CD14-positive monocyte (primary cell): ENCODE measurements around the gene KCNG2. TPM values are rescaled to one million over a fixed set of nuclear protein-coding genes. Genes with fewer than 3 reads are reported as not detected.

ENCODE experiments used
- DNase-seq, 3 donors: peaks; one replicate each; pipeline ENCODE4 v3.0.0-alpha.2; 2011 to 2022
- H2AFZ ChIP-seq: 2 replicates; pipeline ENCODE4 v1.6.0; 2012; ENCODE audit warnings: mild to moderate bottlenecking, low read depth, low read length, inconsistent platforms; ENCODE audit not compliant: insufficient read depth, poor library complexity, severe bottlenecking
- H3K27ac ChIP-seq, 2 donors: 1 replicate in 1 of 2; 2 replicates in 1 of 2; pipeline ENCODE4 v1.5.1; 2012 to 2013; ENCODE audit warnings: low read length in 2 of 2, control low read depth in 1 of 2, inconsistent platforms in 1 of 2, low read depth in 1 of 2, mild to moderate bottlenecking in 1 of 2
- H3K27me3 ChIP-seq, 2 donors: one replicate each; pipeline versions ENCODE4 v1.6.0 to v1.6.1; 2011 to 2013; ENCODE audit warnings: low read length in 2 of 2; ENCODE audit not compliant: control insufficient read depth in 2 of 2, insufficient read depth in 2 of 2
- H3K36me3 ChIP-seq, 2 donors: replicated peaks in 1 of 2; 1 replicate in 1 of 2; 2 replicates in 1 of 2; pipeline versions ENCODE4 v1.5.1 to v1.6.1; 2012 to 2013; ENCODE audit warnings: low read length in 2 of 2, control low read depth in 1 of 2, inconsistent platforms in 1 of 2, mild to moderate bottlenecking in 1 of 2; ENCODE audit not compliant: insufficient read depth in 2 of 2, control insufficient read depth in 1 of 2
- H3K4me1 ChIP-seq, 2 donors: 1 replicate in 1 of 2; 2 replicates in 1 of 2; pipeline versions ENCODE4 v1.5.1 to v1.6.1; 2012 to 2013; ENCODE audit warnings: low read length in 2 of 2, control low read depth in 1 of 2, inconsistent platforms in 1 of 2, mild to moderate bottlenecking in 1 of 2, moderate library complexity in 1 of 2; ENCODE audit not compliant: insufficient read depth in 2 of 2, control insufficient read depth in 1 of 2
- H3K4me2 ChIP-seq: replicated peaks from 2 replicates; pipeline ENCODE3; 2012; ENCODE audit warnings: low read length, moderate library complexity, mild to moderate bottlenecking; ENCODE audit not compliant: poor library complexity, severe bottlenecking; ENCODE audit errors: extremely low read depth
- H3K4me3 ChIP-seq, 3 experiments: fragments of 200-600 bp in 1 of 3; sonication (generic) in 1 of 3; replicated peaks in 1 of 3; 1 replicate in 2 of 3; 2 replicates in 1 of 3; pipeline ENCODE4 v1.5.1; 2011 to 2013; ENCODE audit warnings: low read length in 3 of 3, mild to moderate bottlenecking in 3 of 3, control low read depth in 2 of 3, low read depth in 2 of 3, inconsistent platforms in 1 of 3, moderate library complexity in 1 of 3
- H3K79me2 ChIP-seq: 2 replicates; pipeline ENCODE4 v1.6.0; 2012; ENCODE audit warnings: mild to moderate bottlenecking, control low read depth, inconsistent platforms, low read length, moderate library complexity; ENCODE audit not compliant: insufficient read depth
- H3K9ac ChIP-seq: 2 replicates; pipeline ENCODE4 v1.6.0; 2017; ENCODE audit warnings: low read length, mild to moderate bottlenecking; ENCODE audit not compliant: insufficient read depth, poor library complexity, severe bottlenecking
- H3K9me3 ChIP-seq, 2 donors: replicated peaks in 1 of 2; 1 replicate in 1 of 2; 2 replicates in 1 of 2; pipeline versions ENCODE4 v1.5.1 to v1.6.1; 2012 to 2013; ENCODE audit warnings: low read length in 2 of 2, control low read depth in 1 of 2; ENCODE audit not compliant: control insufficient read depth in 1 of 2, insufficient read depth in 1 of 2
- H4K20me1 ChIP-seq: 2 replicates; pipeline ENCODE4 v1.6.0; 2012; ENCODE audit warnings: mild to moderate bottlenecking, low read length, control low read depth, moderate library complexity; ENCODE audit not compliant: insufficient read depth
- H3K27ac Mint-ChIP-seq, 7 donors: one replicate each; pipeline ENCODE4 v1.8.0; 2020; ENCODE audit warnings: mild to moderate bottlenecking in 7 of 7, mixed read lengths in 7 of 7, moderate library complexity in 6 of 7, inconsistent platforms in 2 of 7
- H3K27me3 Mint-ChIP-seq, 3 donors: one replicate each; pipeline ENCODE4 v1.8.0; 2021 to 2022; ENCODE audit warnings: low read depth in 3 of 3, mild to moderate bottlenecking in 3 of 3, mixed read lengths in 3 of 3, moderate library complexity in 3 of 3, inconsistent platforms in 1 of 3
- H3K36me3 Mint-ChIP-seq, 2 donors: one replicate each; pipeline ENCODE4 v1.8.0; 2020; ENCODE audit warnings: mixed read lengths in 2 of 2, inconsistent platforms in 1 of 2, mild to moderate bottlenecking in 1 of 2
- H3K4me1 Mint-ChIP-seq: one replicate; pipeline ENCODE4 v1.8.0; 2020; ENCODE audit warnings: mild to moderate bottlenecking, mixed read lengths
- H3K4me3 Mint-ChIP-seq, 2 donors: one replicate each; pipeline ENCODE4 v1.8.0; 2020; ENCODE audit warnings: mild to moderate bottlenecking in 2 of 2, mixed read lengths in 2 of 2, moderate library complexity in 1 of 2
- H3K9me3 Mint-ChIP-seq, 7 donors: one replicate each; pipeline ENCODE4 v1.8.0; 2020 to 2022; ENCODE audit warnings: mixed read lengths in 7 of 7, mild to moderate bottlenecking in 6 of 7, moderate library complexity in 6 of 7, inconsistent platforms in 2 of 7
- CTCF ChIP-seq: fragments of 200-600 bp; IDR thresholded peaks from one replicate; pipeline ENCODE4 v1.8.0; 2022; ENCODE audit warnings: antibody characterized with exemption, mild to moderate bottlenecking
- WGBS: methylation state at CpG from one replicate; pipeline ENCODE4 v1.1.5; 2013; ENCODE audit warnings: missing lambda C conversion rate; ENCODE audit not compliant: insufficient coverage; 5-methylcytosine and 5-hydroxymethylcytosine counted together
- intact Hi-C, 2 donors: fragments of 100-400 bp; cut with micrococcal nuclease; formaldehyde crosslinking; loops; one replicate each; pipeline versions ENCODE4 v1.15.0 to v1.15.1; 2023
- polyA plus RNA-seq, 3 donors: library from polyadenylated mRNA; depleted of rRNA in 1 of 3; unstranded in 2 of 3; stranded (reverse) in 1 of 3; fragments of 300-500 nt in 2 of 3; fragments of >200 nt in 1 of 3; fragmentation: Illumina TruSeq in 2 of 3; gene quantifications; 1 replicate in 2 of 3; 2 replicates in 1 of 3; pipeline ENCODE4 v1.2.3, GENCODE V29; 2012 to 2021

KCNG2 gene
- polyA plus RNA-seq, 3 donors: 0.04 TPM; not detected in 2

GRCh38 chr18:79766308-79766707, 31.4 kb upstream of the KCNG2 start:
- peaks cover 5 to 21% of the 10 kb centered on the region in 2 donors for H3K9me3 ChIP-seq
- Mint-ChIP-seq H3K36me3 (no peaks in the 10 kb centered on the region), H3K27ac (no peak overlapping the region), H3K9me3 (peaks cover 4 to 30% (median 20%) of the 10 kb centered on the region in 7 donors), H3K4me3 (no peak overlapping the region), H3K4me1 (no peaks in the 10 kb centered on the region), H3K27me3 (peaks cover 4 to 8% (median 6%) of the 10 kb centered on the region in 3 donors)
- no peaks in the 10 kb centered on the region for H3K27me3 ChIP-seq
- no peak overlapping the region for H2AFZ ChIP-seq
- no peak overlapping the region for H3K4me3 ChIP-seq
- intact Hi-C loops: no loop called here
- H4K20me1 ChIP-seq: no peaks in the 10 kb centered on the region
- no peak overlapping the region for H3K9ac ChIP-seq
- H3K27ac ChIP-seq: no peak overlapping the region
- no peaks in the 10 kb centered on the region for H3K79me2 ChIP-seq
- no peaks in the 10 kb centered on the region for H3K4me1 ChIP-seq
- 81% methylated on average over 16 of the region's 16 CpGs for WGBS
- no peaks in the 10 kb centered on the region for H3K36me3 ChIP-seq
- no peak for DNase-seq
- TF ChIP-seq CTCF: no peak
- no peak overlapping the region for H3K4me2 ChIP-seq

GRCh38 chr18:79768745-79769144, 29.0 kb upstream of the KCNG2 start:
- no peak for TF ChIP-seq CTCF
- intact Hi-C loops: no loop called here

More at GRCh38 chr18:79768745-79769144, 29.0 kb upstream of the KCNG2 start:
- Histone ChIP-seq H3K27me3 (no peaks in the 10 kb centered on the region), H3K27ac (no peak overlapping the region), H3K79me2 (no peaks in the 10 kb centered on the region), H3K9me3 (peaks cover 5 to 21% of the 10 kb centered on the region in 2 donors), H3K4me3 (no peak overlapping the region), H3K36me3 (no peaks in the 10 kb centered on the region), H3K4me1 (no peaks in the 10 kb centered on the region), H3K4me2 (no peak overlapping the region), H2AFZ (no peak overlapping the region), H3K9ac (no peak overlapping the region), H4K20me1 (no peaks in the 10 kb centered on the region)
- H3K27ac Mint-ChIP-seq: no peak overlapping the region
- peaks cover 4 to 21% (median 18%) of the 10 kb centered on the region in 7 donors for H3K9me3 Mint-ChIP-seq
- no peaks in the 10 kb centered on the region for H3K36me3 Mint-ChIP-seq
- H3K27me3 Mint-ChIP-seq: peaks cover 4 to 5% (median 4%) of the 10 kb centered on the region in 3 donors
- DNase-seq: no peak
- H3K4me1 Mint-ChIP-seq: no peaks in the 10 kb centered on the region
- WGBS: no CpG with 5 or more reads among the region's 3 CpGs
- no peak overlapping the region for H3K4me3 Mint-ChIP-seq
